HCT116 (cell line): ENCODE results near the gene CAPN2. TPM values are rescaled to one million over a fixed set of nuclear protein-coding genes. Genes with fewer than 3 reads are reported as not detected.

ENCODE experiments used
- ATF3 ChIP-seq: IDR thresholded peaks from 2 replicates; pipeline ENCODE4 v1.6.1; 2012
- CBX3 ChIP-seq: IDR thresholded peaks from 2 replicates; pipeline ENCODE4 v1.6.1; 2012; ENCODE audit warnings: low read depth
- CTCF ChIP-seq, 3 experiments: fragments of 200-600 bp in 1 of 3; sonication (generic) in 1 of 3; IDR thresholded peaks in 2 of 3; conservative IDR thresholded peaks in 1 of 3; 2 replicates each; pipeline ENCODE4 v1.5.1; 2012 to 2017; ENCODE audit warnings: low read depth in 2 of 3, low read length in 2 of 3, antibody characterized with exemption in 1 of 3, borderline replicate concordance in 1 of 3, control low read depth in 1 of 3, mild to moderate bottlenecking in 1 of 3, mixed read lengths in 1 of 3, mixed run types in 1 of 3, moderate library complexity in 1 of 3; ENCODE audit not compliant: insufficient read depth in 1 of 3
- EZH2 ChIP-seq: fragments of 200-600 bp; sonication (generic); IDR thresholded peaks from 2 replicates; pipeline ENCODE4 v1.6.1; 2017; ENCODE audit warnings: antibody characterized with exemption, mixed run types
- FOSL1 ChIP-seq: IDR thresholded peaks from 2 replicates; pipeline ENCODE4 v1.6.1; 2012; ENCODE audit warnings: low read depth
- MAX ChIP-seq: IDR thresholded peaks from 2 replicates; pipeline ENCODE4 v1.6.1; 2012
- RAD21 ChIP-seq: IDR thresholded peaks from 2 replicates; pipeline ENCODE4 v1.6.1; 2012; ENCODE audit warnings: low read depth, mild to moderate bottlenecking
- SIN3A ChIP-seq: IDR thresholded peaks from 2 replicates; pipeline ENCODE4 v1.6.1; 2012; ENCODE audit warnings: low read depth
- YY1 ChIP-seq: IDR thresholded peaks from 2 replicates; pipeline ENCODE4 v1.6.1; 2011; ENCODE audit warnings: low read length, low read depth, moderate library complexity, mild to moderate bottlenecking; ENCODE audit not compliant: insufficient replicate concordance; ENCODE audit errors: extremely low read depth
- ZBTB33 ChIP-seq: IDR thresholded peaks from 2 replicates; pipeline ENCODE4 v1.6.1; 2011; ENCODE audit warnings: mild to moderate bottlenecking, low read length, moderate library complexity; ENCODE audit not compliant: insufficient replicate concordance; ENCODE audit errors: extremely low read depth
- total RNA-seq: library from RNA; stranded (reverse); gene quantifications from one replicate; pipeline ENCODE4 v1.2.1, GENCODE V29; 2021; ENCODE audit not compliant: unreplicated experiment

Gene CAPN2
- total RNA-seq, 1 experiment from 2014 or later, result 173 TPM

GRCh38 chr1:223771814-223772770 is 59.8 kb downstream of the CAPN2 start (continued):
- TF ChIP-seq MAX (peak; percentile 25; the same call in 1 of the 2 replicates), ATF3 (peak; percentile 6; the same call in 1 of the 2 replicates), SIN3A (0 out of 2 replicates have a peak, but pooled peaks have one; percentile 48), CTCF (IDR thresholded peaks at IDR 0.05 in 2 of 3, conservative IDR thresholded peaks at IDR 0.05 in 1 of 3; ENCODE audit: borderline replicate concordance in 1 of 3, insufficient read depth in 1 of 3, low read depth in 2 of 3, low read length in 2 of 3) (no peak), YY1 (no peak), RAD21 (peak; percentile 16; the same call in 1 of the 2 replicates), ZBTB33 (no peak), CBX3 (peak; percentile 77; the same call in 1 of the 2 replicates), FOSL1 (peak; percentile 93), EZH2 (no peak)
